NOMO-1 treated with dmso at 0.1 percent for 144 hours (cell line): ENCODE data around the gene ATP6V0B.

Source experiments
- DNase-seq: peaks from one replicate; lab custom pipeline; 2025; ENCODE audit not compliant: unreplicated experiment; lab: John Stamatoyannopoulos, UW

The ATP6V0B gene

DNA sequence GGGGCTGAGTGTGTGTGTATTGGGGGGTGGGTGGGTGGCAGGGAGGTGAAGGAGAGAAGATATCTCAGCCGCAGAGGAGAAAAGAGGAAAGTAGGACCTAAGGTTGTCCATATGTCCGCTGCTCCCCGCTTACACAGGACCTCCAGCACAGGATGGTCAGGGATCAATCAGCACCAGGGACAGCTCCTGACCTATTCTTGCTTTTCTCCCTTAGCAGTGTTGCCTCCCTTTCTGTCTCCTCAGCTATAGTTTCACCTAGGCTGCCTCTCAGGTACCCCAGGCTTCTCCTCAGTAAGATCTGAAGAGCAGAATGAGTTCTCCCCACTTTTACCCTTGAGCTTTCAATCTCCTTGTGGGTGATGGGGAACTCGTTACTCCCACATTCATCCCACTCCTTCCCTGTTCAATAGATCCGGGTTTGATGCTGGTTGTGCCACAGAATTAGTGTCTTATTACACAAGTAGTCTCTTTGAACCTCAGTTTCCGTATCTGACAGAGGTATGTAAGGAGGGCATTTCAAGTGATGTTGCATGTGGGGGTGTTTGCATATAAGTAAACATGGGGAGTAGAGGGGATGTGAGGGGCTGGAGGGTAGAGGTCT, 6.3 kb upstream of the ATP6V0B start:
- DNase-seq, result no peak

- DNase-seq, result no peak
These were observed 5.4 kb upstream of the ATP6V0B start for GRCh38 chr1:43969416-43969745.

DNA sequence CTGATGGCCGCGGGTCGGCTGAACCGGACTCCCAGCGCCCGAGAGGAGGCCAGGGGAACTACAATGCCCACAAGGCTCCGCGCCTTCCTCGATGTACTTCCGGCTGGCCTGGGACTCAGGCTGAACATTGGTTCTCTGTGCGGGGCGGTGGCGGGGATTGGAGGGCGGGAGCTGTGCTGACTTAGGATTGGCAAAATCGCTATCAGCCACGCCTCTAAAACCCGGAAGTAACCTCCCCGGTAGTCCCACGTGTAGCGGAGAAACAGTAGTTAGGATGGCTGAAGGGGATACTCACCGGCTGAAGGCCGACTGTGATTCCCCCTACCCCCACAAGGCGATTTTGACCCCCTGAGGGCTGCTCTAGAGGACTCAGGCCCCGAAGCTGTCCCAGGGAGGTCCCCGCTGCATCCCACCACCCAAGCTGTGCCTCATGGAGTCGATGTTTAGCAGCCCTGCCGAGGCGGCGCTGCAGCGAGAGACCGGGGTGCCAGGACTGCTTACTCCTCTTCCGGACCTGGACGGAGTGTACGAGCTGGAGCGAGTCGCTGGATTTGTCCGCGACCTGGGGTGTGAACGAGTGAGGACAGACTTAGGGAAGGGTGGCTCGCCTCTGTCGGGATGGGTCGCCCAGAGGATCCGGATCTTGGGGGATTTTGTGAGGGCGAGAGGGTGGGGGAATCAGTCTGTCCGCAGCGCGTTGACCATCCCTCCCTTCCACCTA, 4.9 kb upstream of the ATP6V0B start, which contains the start of gene DPH2:
Gene DPH2 (plus strand): TSS at position 265 of the 721 bp plus-strand sequence. CDS start 166 bp downstream, at position 431.
- DNase-seq, result peak; percentile 97

GRCh38 chr1:43970502-43970901, 4.3 kb upstream of the ATP6V0B start:
- DNase-seq, result no peak

GRCh38 chr1:43970911-43971310, 3.8 kb upstream of the ATP6V0B start:
- no peak for DNase-seq

GRCh38 chr1:43971336-43971980, 3.3 kb upstream of the ATP6V0B start:
- no peak for DNase-seq

DNA sequence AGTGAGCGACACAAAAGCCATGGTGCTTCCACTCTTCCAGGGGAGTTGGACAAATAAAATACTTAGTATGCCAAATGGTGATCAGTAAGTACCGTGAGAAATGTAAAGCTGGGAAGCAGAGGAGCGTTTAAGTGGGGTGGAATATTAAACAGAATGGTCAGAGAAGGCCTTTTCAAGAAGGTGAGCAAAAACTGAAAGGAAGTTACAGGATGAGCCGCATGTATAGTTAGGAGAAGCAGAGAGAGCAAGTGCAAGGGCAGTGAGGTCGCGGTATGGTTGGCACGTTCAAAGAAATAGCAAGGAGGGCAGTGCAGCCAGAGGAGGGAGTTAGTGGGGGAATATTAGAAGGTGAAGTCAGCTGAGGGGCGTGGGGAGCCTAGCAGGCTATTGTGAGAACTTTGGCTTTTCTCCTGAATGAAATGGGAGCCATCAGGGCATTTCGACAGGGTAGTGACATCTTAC, 748 bp upstream of the ATP6V0B start:
- no peak for DNase-seq

DNA sequence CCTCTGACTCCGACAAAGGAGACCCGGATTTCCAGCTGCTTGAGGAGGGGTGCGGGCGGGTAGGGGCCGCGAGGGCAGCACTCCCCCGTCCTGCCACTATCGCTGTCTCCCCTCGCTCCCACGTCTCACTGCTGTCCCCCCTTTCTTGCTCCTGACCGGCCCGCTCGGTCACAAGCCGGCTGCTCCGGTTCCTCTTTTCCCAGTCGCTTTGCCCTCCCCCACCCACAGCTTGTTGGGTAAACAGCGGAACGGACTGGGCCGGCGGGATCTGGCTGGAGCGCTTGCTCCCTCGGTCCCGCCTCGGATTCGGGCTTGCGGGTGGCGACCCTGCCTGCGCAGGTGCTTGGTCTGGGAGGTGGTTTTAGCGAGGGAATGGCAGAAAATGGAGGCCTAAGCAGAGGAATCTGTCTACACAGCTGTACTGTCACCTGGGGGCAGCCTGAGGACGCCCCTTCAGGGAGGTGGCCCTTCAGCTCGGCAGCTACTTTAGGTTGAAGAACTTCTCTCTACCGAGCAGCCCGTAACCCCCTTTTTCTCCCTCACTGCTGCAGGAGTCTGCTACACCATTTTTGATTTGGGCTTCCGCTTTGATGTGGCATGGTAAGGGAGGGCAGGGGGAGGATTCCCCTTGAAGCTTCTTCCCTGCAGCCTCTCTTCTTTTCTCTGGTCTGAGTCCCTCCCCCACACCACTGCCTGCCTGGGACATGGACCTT, 645 bp downstream of the ATP6V0B start:
- DNase-seq, result peak; percentile 67

DNA sequence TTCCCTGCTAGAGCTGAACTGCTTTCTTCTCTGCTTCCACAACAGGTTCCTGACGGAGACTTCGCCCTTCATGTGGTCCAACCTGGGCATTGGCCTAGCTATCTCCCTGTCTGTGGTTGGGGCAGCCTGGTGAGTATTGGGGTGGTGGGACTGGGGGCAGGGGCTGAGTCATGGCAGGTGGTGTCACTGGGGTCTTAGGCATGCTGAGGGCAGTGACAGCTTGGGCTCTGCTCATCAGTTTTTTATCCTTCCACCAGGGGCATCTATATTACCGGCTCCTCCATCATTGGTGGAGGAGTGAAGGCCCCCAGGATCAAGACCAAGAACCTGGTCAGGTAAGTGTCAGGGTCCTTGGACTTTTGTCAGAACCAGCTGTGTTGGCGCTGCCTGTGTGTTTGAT, 1.3 kb downstream of the ATP6V0B start:
- no peak for DNase-seq

GRCh38 chr1:43976890-43977289, 2.1 kb downstream of the ATP6V0B start:
- no peak for DNase-seq

DNA sequence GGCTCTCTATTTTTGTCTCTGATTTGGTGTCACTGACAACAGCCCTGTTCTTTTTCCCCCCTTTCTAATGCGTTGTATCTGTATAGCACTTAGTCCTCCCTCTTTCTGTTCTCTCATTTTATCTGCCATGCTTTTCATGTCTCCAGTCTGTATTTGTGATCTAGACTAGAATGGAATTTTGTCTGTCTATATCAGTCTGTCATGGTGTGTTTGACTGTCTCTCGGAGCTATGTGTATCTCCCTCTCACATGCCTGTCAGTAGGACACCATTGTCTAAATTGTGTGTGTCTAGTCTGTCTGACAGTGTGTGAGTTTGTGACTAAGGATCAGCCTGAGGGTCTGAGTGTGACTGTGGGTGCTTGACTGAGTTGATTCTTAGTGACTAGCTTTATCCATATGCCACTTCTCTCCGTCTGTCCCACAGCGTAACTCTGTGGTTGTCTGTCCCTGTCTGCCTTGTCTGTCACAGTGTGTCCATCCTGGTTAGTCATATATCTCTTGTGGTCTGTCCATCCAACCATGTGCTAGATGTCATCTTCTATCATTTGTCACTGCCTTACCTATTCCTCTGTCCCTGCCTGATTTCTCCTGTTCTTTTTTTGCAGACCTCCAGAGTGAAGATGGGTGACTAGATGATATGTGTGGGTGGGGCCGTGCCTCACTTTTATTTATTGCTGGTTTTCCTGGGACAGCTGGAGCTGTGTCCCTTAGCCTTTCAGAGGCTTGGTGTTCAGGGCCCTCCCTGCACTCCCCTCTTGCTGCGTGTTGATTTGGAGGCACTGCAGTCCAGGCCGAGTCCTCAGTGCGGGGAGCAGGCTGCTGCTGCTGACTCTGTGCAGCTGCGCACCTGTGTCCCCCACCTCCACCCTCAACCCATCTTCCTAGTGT, 2.9 kb downstream of the ATP6V0B start:
- no peak for DNase-seq

DNA sequence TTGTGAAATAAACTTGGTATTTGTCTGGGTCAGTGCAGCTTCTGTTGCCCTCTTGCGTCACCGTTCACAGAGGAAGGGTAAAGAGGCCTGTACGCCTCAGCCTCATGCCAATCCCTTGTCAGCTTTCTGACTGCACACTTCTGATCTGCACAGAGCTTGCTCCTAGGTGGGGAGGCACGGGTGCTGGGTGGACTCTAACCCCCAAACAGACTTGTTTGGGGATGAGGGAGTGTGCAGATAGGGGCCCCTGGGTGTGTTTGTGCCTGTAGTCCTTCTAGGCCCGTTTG, 3.4 kb downstream of the ATP6V0B start:
- DNase-seq, result no peak

DNA sequence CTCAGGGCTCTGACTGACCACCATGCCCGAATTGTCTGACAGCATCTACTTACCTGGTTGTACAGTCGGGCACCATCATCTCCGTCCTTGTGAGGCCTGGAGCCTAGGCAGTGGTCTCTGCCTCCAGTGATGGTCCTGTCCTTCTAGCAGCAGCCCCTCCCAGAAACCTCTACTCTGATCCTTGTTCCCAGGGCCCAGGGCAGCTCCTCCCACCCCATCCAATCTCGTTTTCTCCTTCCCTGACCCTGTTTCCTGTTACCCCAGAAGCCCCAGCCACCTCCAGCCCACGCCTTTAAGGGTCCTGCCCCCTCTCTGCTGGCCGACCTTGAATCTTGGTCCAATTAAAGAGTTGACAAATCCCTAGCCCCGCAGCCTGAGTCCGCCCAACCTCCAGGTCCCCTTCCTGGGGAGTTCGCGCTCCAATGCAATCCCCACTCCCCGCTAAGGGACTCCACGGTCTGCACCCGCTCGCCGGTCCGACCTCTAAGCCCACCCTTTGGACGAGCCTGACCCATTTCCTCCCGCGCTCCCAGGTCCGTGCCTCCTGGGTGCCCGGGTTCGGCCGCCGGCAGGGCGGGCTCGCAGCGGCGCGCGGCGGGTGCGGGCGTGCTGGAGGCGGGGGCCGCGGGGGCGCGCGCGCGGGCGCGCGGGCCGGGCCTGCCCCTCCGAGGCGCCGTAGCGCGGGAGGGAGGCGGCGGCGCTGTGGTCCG, 3.9 kb downstream of the ATP6V0B start, which contains the start of gene B4GALT2:
Gene B4GALT2 (plus strand): TSS at position 660 of the 710 bp plus-strand sequence. CDS start 1,951 bp downstream, outside the sequence.
- no peak for DNase-seq

GRCh38 chr1:43979261-43979527, 4.4 kb downstream of the ATP6V0B start:
- DNase-seq, result no peak

DNA sequence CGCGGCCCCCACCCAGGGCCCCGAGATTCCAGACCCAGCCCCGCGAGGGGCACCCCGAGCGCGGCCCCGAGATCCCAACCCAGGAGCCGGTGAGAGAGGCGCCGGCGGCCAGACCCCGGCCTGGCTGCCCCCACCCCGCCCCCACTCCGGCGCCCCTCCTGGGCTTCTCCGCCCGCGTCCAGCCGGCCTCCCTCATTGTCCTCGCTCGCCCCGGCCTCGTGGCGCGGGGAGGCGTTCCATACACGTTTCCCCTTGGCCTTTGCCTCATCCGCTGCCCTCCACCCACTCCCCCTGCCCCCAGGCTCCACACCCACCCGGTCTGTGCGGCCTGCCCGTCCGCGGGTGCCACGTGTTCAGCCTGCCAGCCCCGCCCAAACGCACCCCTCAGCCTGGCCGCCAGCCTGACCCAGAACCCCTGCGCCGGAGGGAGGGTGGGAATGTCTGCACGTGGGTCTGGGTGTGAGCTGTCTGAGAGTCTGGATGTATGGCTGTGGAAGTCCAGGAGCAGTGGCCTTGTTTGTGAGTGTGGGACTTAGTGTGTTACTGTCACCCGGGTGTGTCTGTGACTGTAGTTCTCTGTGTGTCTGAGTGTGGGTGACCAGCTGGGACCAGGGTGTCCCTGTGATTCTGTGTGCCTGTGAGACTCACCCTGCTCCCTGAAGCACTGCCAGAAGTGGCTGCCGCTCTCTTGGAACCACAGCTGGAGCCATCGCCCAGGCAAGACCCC, 4.9 kb downstream of the ATP6V0B start:
- DNase-seq, result no peak

DNA sequence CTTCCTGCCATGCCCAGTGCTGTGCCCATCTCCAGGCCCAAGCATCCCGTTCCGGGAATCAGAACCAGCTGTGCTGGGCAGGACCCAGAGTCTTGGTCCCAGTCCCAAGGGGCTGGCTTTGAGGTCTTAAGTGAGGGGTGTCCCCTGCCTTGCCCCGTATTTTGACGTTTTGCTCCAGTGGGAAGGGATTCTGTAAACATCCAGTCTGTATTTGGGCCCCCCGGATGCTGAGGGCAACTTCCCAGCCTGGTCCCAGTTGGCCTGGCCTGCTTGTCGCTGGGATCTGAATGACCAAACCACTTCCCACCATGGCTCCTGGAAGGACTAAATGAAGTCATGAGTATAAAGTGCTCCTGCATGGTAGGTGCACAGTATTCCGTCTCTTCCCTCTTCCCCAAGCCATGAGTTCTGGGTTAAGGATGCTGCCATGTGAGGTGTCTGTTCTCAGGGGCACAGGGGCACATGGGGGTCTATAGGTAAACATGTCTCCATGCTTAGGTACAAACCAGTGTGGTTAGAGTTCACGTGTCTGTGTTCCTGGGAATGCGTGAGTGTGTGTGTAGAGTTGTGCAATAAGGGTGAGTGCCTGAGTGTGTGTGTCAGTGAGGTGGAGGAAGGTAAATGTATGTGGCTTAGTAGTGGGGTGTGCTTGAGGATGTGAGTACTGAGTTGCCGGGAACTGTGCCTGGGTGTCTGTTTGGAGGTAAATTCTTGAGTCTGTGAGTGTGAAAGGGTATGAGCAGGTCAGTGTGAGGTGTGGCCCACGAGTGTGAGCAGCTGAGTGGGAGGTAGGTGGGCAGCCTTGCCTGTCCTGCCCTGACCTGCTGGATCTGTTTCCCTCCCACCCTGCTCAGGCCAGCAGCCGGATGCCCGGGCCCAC, 5.7 kb downstream of the ATP6V0B start:
- DNase-seq, result no peak

DNA sequence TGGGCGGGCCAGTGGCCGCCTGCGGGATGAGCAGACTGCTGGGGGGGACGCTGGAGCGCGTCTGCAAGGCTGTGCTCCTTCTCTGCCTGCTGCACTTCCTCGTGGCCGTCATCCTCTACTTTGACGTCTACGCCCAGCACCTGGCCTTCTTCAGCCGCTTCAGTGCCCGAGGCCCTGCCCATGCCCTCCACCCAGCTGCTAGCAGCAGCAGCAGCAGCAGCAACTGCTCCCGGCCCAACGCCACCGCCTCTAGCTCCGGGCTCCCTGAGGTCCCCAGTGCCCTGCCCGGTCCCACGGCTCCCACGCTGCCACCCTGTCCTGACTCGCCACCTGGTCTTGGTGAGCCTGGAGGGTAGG, 6.4 kb downstream of the ATP6V0B start:
- no peak for DNase-seq

GRCh38 chr1:43981636-43982035, 6.9 kb downstream of the ATP6V0B start:
- DNase-seq, result no peak

DNA sequence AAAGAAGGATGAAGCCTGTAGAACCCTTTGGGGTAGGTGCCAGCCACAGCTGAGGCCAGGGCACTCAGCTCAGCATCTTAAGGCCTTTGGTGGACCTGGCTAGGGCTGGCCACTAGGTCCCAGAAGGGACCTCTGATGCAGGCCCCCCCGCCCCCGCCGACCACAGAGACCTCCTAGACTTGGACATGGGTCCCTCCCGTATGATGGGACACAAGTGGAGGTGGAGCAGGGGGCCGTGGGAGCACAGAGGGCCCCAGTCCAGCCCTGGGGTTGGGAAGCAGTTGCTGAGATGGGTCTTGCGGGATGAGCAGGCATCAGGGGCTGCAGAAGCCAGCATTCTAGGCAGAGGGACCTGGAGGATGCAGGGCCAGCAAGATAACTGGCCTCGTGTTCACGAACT, 7.5 kb downstream of the ATP6V0B start:
- no peak for DNase-seq
